ENCODE data around the gene VMP1. TPM values are rescaled to one million over a fixed set of nuclear protein-coding genes. Genes with fewer than 3 reads are reported as not detected.

The VMP1 gene
- total and polyA plus RNA-seq, 2 of the 13 experiments (the other 11 are each of a cell fraction or from before 2014, with no cell fraction given), result 186 to 271 TPM

- TF ChIP-seq ZNF510 (CRISPR knock-in tag; IDR thresholded peaks at IDR 0.05; ENCODE audit: low read depth) (peak; percentile 68), ZC3H4 (CRISPR knock-in tag; IDR thresholded peaks at IDR 0.05; ENCODE audit: borderline replicate concordance) (no peak; the same call in none of the 2 replicates), ELF3 (CRISPR knock-in tag; IDR thresholded peaks at IDR 0.05) (peak; percentile 23; the same call in 1 of the 2 replicates), HNRNPH1 (optimal IDR thresholded peaks at IDR 0.05; ENCODE audit: low read depth, low read length) (no peak), ZNF609 (CRISPR knock-in tag; IDR thresholded peaks at IDR 0.05; ENCODE audit: borderline replicate concordance) (peak; percentile 78), HOXD1 (CRISPR knock-in tag; IDR thresholded peaks at IDR 0.05) (peak; percentile 81; the same call in 1 of the 2 replicates), NPAS2 (CRISPR knock-in tag; IDR thresholded peaks at IDR 0.05; ENCODE audit: borderline replicate concordance) (no peak), ZNF746 (CRISPR knock-in tag; IDR thresholded peaks at IDR 0.05) (peak; percentile 87), HBP1 (CRISPR knock-in tag; IDR thresholded peaks at IDR 0.05; ENCODE audit: low read depth) (0 out of 2 replicates have a peak, but pooled peaks have one; percentile 37), ZNF720 (CRISPR knock-in tag; IDR thresholded peaks at IDR 0.05) (no peak; the same call in 1 of the 2 replicates), GATAD1 (CRISPR knock-in tag; IDR thresholded peaks at IDR 0.05) (no peak), TOE1 (CRISPR knock-in tag; IDR thresholded peaks at IDR 0.05) (0 out of 2 replicates have a peak, but pooled peaks have one; percentile 13), ZSCAN9 (CRISPR knock-in tag; IDR thresholded peaks at IDR 0.05; ENCODE audit: borderline replicate concordance) (no peak), ZBTB33 (CRISPR knock-in tag; IDR thresholded peaks at IDR 0.05) (no peak; the same call in 1 of the 2 replicates), ARNT (IDR thresholded peaks at IDR 0.05) (no peak), TRAFD1 (CRISPR knock-in tag; IDR thresholded peaks at IDR 0.05; ENCODE audit: borderline replicate concordance) (no peak), ZNF280B (CRISPR knock-in tag; IDR thresholded peaks at IDR 0.05; ENCODE audit: borderline replicate concordance) (no peak)
These were observed 139.1 kb downstream of the VMP1 start (continued) for GRCh38 chr17:59846394-59847165.
